Thyroid gland (tissue), 4 donors: Measurements from ENCODE around the gene PPIF.

Experiments
- POLR2A ChIP-seq, 2 donors: fragments of 450-650 bp; IDR thresholded peaks; one replicate each; pipeline ENCODE4 v1.6.1; 2017; ENCODE audit warnings: antibody characterized with exemption in 2 of 2, mild to moderate bottlenecking in 2 of 2, moderate library complexity in 1 of 2
- TF ChIP-seq, protein P1 (sequence below), 6 experiments: fragments of 200-600 bp in 3 of 6; fragments of 450-650 bp in 3 of 6; sonication (generic) in 3 of 6; IDR thresholded peaks; one replicate each; pipeline ENCODE4 v1.5.1; 2016 to 2019; ENCODE audit warnings: antibody characterized with exemption in 6 of 6, mild to moderate bottlenecking in 2 of 6, inconsistent platforms in 1 of 6, moderate library complexity in 1 of 6

DNA sequence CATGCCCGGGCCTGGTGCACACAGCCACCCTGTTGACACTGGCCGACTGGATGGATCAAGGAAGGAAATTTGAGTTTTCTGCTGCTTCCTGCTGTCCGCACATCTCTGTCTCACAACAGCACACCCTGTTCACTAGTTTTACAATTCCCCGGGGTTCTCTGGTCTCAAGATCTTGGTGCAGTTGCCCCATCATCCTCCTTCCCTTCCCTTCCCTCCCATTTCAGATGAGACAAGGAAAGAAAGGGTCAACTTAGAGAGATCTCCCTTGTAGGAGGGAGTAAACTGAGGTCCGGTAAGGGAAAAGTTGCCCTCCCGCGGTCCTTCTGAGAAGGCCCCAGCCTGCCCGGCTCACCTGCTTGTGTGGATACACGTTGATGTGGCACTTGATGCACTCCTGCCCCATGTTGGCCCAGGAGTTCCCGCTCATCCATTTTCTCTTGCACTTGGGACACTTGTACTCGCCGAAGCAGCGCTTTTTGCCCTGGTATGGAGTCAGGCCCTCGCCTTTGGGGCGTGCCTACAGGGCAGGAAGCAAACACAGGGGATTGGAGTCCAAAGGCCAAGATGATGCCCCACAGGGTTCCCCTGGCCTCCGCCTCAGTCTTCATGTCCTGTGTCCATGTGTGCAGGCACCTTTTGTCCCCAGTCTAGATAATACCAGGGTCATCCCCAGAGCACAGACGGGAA lies 46.8 kb downstream of the PPIF start:
- no peak for TF ChIP-seq POLR2A (IDR thresholded peaks at IDR 0.05)
- TF ChIP-seq, protein P1, sequence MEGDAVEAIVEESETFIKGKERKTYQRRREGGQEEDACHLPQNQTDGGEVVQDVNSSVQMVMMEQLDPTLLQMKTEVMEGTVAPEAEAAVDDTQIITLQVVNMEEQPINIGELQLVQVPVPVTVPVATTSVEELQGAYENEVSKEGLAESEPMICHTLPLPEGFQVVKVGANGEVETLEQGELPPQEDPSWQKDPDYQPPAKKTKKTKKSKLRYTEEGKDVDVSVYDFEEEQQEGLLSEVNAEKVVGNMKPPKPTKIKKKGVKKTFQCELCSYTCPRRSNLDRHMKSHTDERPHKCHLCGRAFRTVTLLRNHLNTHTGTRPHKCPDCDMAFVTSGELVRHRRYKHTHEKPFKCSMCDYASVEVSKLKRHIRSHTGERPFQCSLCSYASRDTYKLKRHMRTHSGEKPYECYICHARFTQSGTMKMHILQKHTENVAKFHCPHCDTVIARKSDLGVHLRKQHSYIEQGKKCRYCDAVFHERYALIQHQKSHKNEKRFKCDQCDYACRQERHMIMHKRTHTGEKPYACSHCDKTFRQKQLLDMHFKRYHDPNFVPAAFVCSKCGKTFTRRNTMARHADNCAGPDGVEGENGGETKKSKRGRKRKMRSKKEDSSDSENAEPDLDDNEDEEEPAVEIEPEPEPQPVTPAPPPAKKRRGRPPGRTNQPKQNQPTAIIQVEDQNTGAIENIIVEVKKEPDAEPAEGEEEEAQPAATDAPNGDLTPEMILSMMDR (IDR thresholded peaks at IDR 0.05) = no peak
